M059J (cell line): ENCODE measurements around the gene CNOT6. TPM values are rescaled to one million over a fixed set of nuclear protein-coding genes. Genes with fewer than 3 reads are reported as not detected.

Experiments
- DNase-seq: peaks from one replicate; pipeline ENCODE4 v3.0.0-alpha.2; 2012; ENCODE audit warnings: low read depth
- total RNA-seq: library from RNA; depleted of rRNA; stranded (reverse); fragments of >200 nt; shearing (Covaris generic); gene quantifications from 2 replicates; pipeline ENCODE4 v1.2.3, GENCODE V29; 2014; rRNA removed

Gene CNOT6
- total RNA-seq, 1 experiment from 2014 or later: 22.2 TPM

GRCh38 chr5:180619563-180619915 is 125.4 kb downstream of the CNOT6 start:
- DNase-seq: no peak

DNA sequence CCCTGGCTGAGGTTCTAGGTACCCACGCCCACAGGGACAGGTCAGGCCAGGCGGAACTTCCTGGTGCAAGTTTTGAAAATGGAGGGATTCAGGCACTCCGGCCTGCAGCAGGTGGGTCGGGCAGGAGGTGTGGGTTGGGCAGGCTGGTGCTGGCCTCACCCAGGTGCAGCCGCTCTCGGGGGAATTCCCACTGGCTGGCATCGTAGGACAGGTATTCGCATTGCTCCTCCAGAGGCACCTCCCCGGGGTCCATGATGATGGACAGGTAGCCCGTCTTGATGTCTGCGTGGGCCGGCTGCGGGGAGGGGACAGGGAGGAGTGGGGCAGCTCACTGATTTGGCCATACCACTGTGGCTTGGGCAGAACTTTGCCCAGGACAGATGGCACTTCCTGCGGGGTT is 125.8 kb downstream of the CNOT6 start:
- DNase-seq: no peak

DNA sequence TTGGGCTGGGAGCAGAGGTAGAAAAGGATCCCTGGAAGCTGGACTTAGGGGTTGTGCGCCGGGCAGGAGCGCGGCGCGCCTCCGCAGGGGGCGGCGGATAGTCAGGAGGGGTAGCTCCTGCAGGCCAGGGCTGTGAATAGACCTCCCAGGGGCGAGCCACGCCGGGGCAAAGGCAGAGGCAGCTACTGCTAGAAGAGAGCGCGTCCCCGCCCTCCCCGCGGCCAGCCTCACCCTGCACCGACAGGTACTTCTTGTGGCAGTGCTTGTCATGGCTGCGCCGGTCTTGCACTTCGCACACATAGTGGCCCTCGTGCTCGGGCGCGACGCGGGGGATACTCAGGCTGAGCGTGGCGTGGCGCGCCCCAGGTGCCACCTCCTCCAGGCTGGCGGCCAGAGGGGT is 127.1 kb downstream of the CNOT6 start:
- DNase-seq: no peak

DNA sequence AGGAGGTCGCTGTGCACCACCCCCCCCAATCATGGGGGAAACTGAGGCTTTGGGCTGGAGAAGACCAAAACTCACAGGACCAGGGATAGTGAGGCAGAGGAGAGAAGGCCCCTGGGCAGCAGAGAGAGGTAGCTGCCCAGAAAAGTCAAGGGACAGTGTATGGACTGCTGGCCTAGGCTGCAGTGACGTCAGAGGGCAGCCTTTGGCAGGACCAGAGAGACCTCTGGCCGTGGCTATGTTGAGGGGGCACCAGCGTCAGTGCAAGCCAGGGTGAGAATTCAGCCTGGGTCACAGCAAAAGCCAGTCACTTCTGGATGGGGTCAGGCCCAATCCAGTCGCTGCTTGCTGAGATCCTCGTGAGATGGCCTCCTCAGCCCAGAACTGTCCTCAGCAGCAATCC is 128.7 kb downstream of the CNOT6 start:
- DNase-seq: no peak

GRCh38 chr5:180623411-180623834 is 129.2 kb downstream of the CNOT6 start:
- no peak for DNase-seq

GRCh38 chr5:180623844-180624243 is 129.7 kb downstream of the CNOT6 start:
- DNase-seq: no peak

DNA sequence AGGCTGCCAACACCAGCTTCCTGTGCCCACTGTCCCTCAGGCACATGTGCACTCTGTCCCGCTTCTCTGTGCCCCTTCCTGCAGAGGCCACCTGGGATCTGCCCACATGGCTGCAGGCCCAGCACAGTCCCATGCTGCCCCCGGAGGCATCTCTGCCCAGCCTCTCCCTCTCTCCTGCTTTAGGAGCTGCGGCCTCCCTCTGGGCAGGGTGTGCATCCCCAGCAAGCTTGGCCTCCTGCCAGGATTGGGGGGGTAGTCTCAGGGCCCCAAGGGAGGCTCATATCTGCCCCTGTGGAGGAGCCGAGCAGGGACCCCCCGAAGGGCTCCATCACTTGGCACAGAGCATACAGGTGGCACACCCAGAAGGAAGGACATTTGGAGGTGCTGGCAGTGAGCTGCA is 130.4 kb downstream of the CNOT6 start:
- no peak for DNase-seq

DNA sequence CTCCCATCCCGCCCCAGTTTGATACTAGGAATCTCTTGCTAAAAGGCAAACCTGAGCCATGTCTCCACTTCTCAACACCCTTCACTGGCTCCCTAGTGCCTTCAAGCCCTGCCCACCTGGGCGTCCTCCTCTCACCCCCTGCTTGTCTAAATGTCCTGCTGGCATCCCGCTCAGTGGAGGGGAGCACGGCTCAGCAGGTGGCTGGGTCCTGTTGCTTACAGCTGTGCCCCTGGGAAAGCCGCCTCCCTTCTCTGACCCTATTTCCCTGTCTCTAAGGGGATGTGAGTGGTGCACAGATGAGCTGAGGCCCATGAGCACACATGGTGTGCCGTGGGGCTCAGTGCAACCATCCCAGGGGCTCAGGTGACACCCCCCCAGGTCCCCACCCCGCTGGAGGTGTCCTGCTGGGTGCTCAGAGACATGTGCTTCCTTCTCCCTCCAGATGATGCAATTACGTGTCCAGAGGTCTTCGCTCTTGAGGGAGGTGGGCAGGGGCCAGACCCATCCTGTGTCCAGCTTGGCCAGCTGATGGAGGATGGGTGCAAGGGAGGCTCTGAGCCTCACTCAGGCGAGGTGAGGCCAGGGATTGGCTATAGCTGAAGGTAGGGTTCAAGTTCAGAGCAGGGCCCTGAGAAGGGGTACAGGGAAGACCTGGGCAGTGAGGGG is 131.1 kb downstream of the CNOT6 start:
- no peak for DNase-seq

DNA sequence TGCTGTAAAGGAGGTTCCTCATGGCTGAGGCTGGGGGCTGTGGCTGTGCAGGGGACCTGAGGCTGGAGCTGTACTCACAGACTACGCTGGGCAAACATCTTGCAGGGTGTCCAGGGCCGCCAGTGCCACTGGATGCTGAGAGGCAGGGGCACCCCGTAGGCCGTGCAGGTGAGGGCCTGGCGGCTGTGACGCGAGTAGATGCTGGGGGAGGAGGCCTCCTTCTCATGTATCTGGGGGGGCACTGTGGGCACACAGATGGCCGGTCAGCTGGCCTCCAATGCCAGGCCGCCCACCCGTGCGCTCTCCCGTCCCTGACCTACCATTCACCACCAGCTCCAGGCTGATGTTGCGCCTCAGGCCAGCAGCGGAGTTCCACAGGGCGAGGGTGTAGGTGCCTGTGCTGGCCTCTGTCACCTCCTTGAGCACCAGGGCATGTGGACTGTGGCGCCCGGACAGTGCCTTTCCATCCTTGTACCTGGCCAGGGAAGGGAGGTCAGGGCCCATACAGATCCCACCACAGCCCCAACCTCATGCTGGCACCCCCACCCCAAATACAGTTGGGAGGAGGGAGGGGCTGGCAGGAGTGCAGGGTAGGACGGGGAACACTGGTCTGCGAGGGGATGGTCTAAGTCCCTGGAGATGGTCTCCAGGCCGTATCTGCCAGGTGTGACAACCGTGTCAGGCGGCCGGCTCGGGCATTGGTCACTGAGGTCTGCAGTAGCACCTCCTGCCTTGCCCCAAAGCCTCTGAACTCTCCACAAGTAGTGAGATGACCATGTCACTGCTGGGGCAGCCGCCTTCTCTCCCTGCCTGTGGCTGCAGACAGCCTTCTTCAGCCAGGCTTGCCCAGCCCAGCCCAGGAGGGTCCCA is 131.8 kb downstream of the CNOT6 start:
- DNase-seq: no peak

GRCh38 chr5:180626661-180627385 is 132.6 kb downstream of the CNOT6 start:
- no peak for DNase-seq

- DNase-seq: no peak
Observed at GRCh38 chr5:180627386-180628120, 133.4 kb downstream of the CNOT6 start.

Other genes with a start within 250 kb of the CNOT6 start
- gene MAPK9, start 202.3 kb upstream of the CNOT6 start, total RNA-seq: 26.7 and 37.8 TPM in 2 replicates
- 1.9 and 6.2 TPM in 2 replicates for gene GFPT2, start 141.0 kb upstream of the CNOT6 start, total RNA-seq
- not detected in 2 replicates for gene SCGB3A1, start 97.1 kb downstream of the CNOT6 start, total RNA-seq
- not detected in 2 replicates for gene FLT4, start 155.2 kb downstream of the CNOT6 start, total RNA-seq
- not detected in 2 replicates for gene OR2Y1, start 245.7 kb downstream of the CNOT6 start, total RNA-seq